ENCODE results near the gene CCNDBP1.
A peak's percentile ranks its signal among the peaks of the same experiment; 100 is the strongest.

The CCNDBP1 gene

GRCh38 chr15:43146184-43146583, 39.0 kb upstream of the CCNDBP1 start:
- TF ChIP-seq EZH2 (IDR thresholded peaks at IDR 0.05; ENCODE audit: borderline replicate concordance, low read depth, low read length, severe bottlenecking) (no peak), CTCF (IDR thresholded peaks at IDR 0.05; ENCODE audit: borderline replicate concordance, extremely low read depth, low read length, poor library complexity, severe bottlenecking) (no peak)
- H3K9ac ChIP-seq (ENCODE audit: low read depth, low read length): no peak overlapping the region
- DNase-seq (no peak), ATAC-seq (ENCODE audit: insufficient read depth, low read depth) (no peak)
- H3K79me2 ChIP-seq (ENCODE audit: insufficient read depth, low read length): no peaks in the 10 kb centered on the region
- H4K20me1 ChIP-seq (ENCODE audit: insufficient read depth, low read length): no peaks in the 10 kb centered on the region
- H3K27ac ChIP-seq (ENCODE audit: low read length): no peak overlapping the region
- no peak overlapping the region for H2AFZ ChIP-seq (ENCODE audit: low read depth, low read length)
- peaks cover 17% of the 10 kb centered on the region for H3K4me1 ChIP-seq (ENCODE audit: insufficient read depth, low read length)
- no peak overlapping the region for H3K4me2 ChIP-seq (ENCODE audit: insufficient read depth, low read length)
- H3K27me3 ChIP-seq (ENCODE audit: insufficient read depth, low read length, poor library complexity): no peaks in the 10 kb centered on the region
- H3K36me3 ChIP-seq (ENCODE audit: insufficient read depth, low read length): peaks cover 14% of the 10 kb centered on the region
- no peak overlapping the region for H3K4me3 ChIP-seq (ENCODE audit: low read depth in 1 of 2, low read length in 2 of 2)
- no peaks in the 10 kb centered on the region for H3K9me3 ChIP-seq (ENCODE audit: insufficient read depth, low read length, severe bottlenecking)

GRCh38 chr15:43150191-43150929, 34.8 kb upstream of the CCNDBP1 start:
- Histone ChIP-seq H3K4me1 (ENCODE audit: insufficient read depth, low read length) (no peaks in the 10 kb centered on the region), H3K27me3 (ENCODE audit: insufficient read depth, low read length, poor library complexity) (no peaks in the 10 kb centered on the region)

GRCh38 chr15:43151688-43152087, 33.5 kb upstream of the CCNDBP1 start:
- Histone ChIP-seq H3K4me2 (ENCODE audit: insufficient read depth, low read length) (no peak overlapping the region), H3K79me2 (ENCODE audit: insufficient read depth, low read length) (no peaks in the 10 kb centered on the region), H3K27ac (ENCODE audit: low read length) (no peak overlapping the region), H2AFZ (ENCODE audit: low read depth, low read length) (no peak overlapping the region), H3K9me3 (ENCODE audit: insufficient read depth, low read length, severe bottlenecking) (no peaks in the 10 kb centered on the region), H3K4me3 (ENCODE audit: low read depth in 1 of 2, low read length in 2 of 2) (no peak overlapping the region), H3K4me1 (ENCODE audit: insufficient read depth, low read length) (no peaks in the 10 kb centered on the region), H3K9ac (ENCODE audit: low read depth, low read length) (no peak overlapping the region), H3K36me3 (ENCODE audit: insufficient read depth, low read length) (peaks cover 19% of the 10 kb centered on the region), H3K27me3 (ENCODE audit: insufficient read depth, low read length, poor library complexity) (no peaks in the 10 kb centered on the region), H4K20me1 (ENCODE audit: insufficient read depth, low read length) (no peaks in the 10 kb centered on the region)
- DNase-seq (no peak), ATAC-seq (ENCODE audit: insufficient read depth, low read depth) (peak; percentile 94)
- TF ChIP-seq CTCF (IDR thresholded peaks at IDR 0.05; ENCODE audit: borderline replicate concordance, extremely low read depth, low read length, poor library complexity, severe bottlenecking): no peak
- no peak for TF ChIP-seq EZH2 (IDR thresholded peaks at IDR 0.05; ENCODE audit: borderline replicate concordance, low read depth, low read length, severe bottlenecking)

More at GRCh38 chr15:43150191-43150929, 34.8 kb upstream of the CCNDBP1 start:
- H3K9ac ChIP-seq (ENCODE audit: low read depth, low read length): no peak overlapping the region
- H4K20me1 ChIP-seq (ENCODE audit: insufficient read depth, low read length): no peaks in the 10 kb centered on the region
- no peak overlapping the region for H3K27ac ChIP-seq (ENCODE audit: low read length)
- H3K4me2 ChIP-seq (ENCODE audit: insufficient read depth, low read length): no peak overlapping the region
- H3K9me3 ChIP-seq (ENCODE audit: insufficient read depth, low read length, severe bottlenecking): no peaks in the 10 kb centered on the region
- H3K36me3 ChIP-seq (ENCODE audit: insufficient read depth, low read length): peaks cover 19% of the 10 kb centered on the region
- no peak for DNase-seq
- H3K4me3 ChIP-seq (ENCODE audit: low read depth in 1 of 2, low read length in 2 of 2): no peak overlapping the region
- ATAC-seq (ENCODE audit: insufficient read depth, low read depth): no peak
- TF ChIP-seq CTCF (IDR thresholded peaks at IDR 0.05; ENCODE audit: borderline replicate concordance, extremely low read depth, low read length, poor library complexity, severe bottlenecking) (no peak), EZH2 (IDR thresholded peaks at IDR 0.05; ENCODE audit: borderline replicate concordance, low read depth, low read length, severe bottlenecking) (no peak)
- no peak overlapping the region for H2AFZ ChIP-seq (ENCODE audit: low read depth, low read length)
- no peaks in the 10 kb centered on the region for H3K79me2 ChIP-seq (ENCODE audit: insufficient read depth, low read length)

All from DND-41 (cell line).